HEK293 (cell line): ENCODE measurements around the gene SKAP1.
A peak's percentile ranks its signal among the peaks of the same experiment; 100 is the strongest.

Source experiments
- CTCF ChIA-PET: fragments of 350-600 bp; formaldehyde crosslinking; extraction: SDS; loops from one replicate; lab custom pipeline; 2021; ENCODE audit warnings: antibody characterized with exemption; lab: Yijun Ruan, JAX
- POLR2A ChIA-PET: fragments of 300-600 bp; formaldehyde crosslinking; extraction: SDS; loops from one replicate; lab custom pipeline; 2020; ENCODE audit warnings: antibody characterized with exemption, inconsistent platforms; lab: Yijun Ruan, JAX
- H3K27ac ChIP-seq: fragments of 200-500 bp; sonication (Bioruptor generic); 2 replicates; pipeline ENCODE4 v1.5.1; 2014; ENCODE audit warnings: low read depth, low read length, control low read depth, inconsistent platforms; ENCODE audit errors: extremely low read depth
- H3K36me3 ChIP-seq, 2 experiments: fragments of 200-500 bp in 1 of 2; sonication (Bioruptor generic) in 1 of 2; 1 replicate in 1 of 2; 2 replicates in 1 of 2; pipeline ENCODE4 v1.5.1; 2014 to 2017; ENCODE audit warnings: inconsistent platforms in 2 of 2, low read length in 2 of 2; ENCODE audit not compliant: control insufficient read depth in 2 of 2, insufficient read depth in 1 of 2
- H3K4me1 ChIP-seq: fragments of 200-500 bp; sonication (Bioruptor generic); 2 replicates; pipeline ENCODE4 v1.5.1; 2014; ENCODE audit warnings: mild to moderate bottlenecking, low read length, inconsistent platforms; ENCODE audit not compliant: control insufficient read depth, insufficient read depth
- H3K4me3 ChIP-seq: 2 replicates; pipeline ENCODE4 v1.5.1; 2011; ENCODE audit warnings: low read depth, mild to moderate bottlenecking, control low read depth, low read length, moderate library complexity
- H3K9me3 ChIP-seq: fragments of 200-500 bp; sonication (Bioruptor generic); 2 replicates; pipeline ENCODE4 v1.5.1; 2014; ENCODE audit warnings: low read depth, low read length, inconsistent platforms; ENCODE audit not compliant: control insufficient read depth, insufficient read depth
- FEZF1 ChIP-seq: fragments of 450-650 bp; formaldehyde crosslinking; IDR thresholded peaks from 2 replicates; pipeline ENCODE4 v1.5.1; 2016; ENCODE audit warnings: missing biosample characterization, missing genetic modification characterization
- GLI2 ChIP-seq: fragments of 450-650 bp; formaldehyde crosslinking; IDR thresholded peaks from 2 replicates; pipeline ENCODE4; 2017; ENCODE audit warnings: missing biosample characterization, missing genetic modification characterization, low read depth, borderline replicate concordance
- GLIS1 ChIP-seq: fragments of 450-650 bp; formaldehyde crosslinking; IDR thresholded peaks from 2 replicates; pipeline ENCODE4 v1.5.1; 2016; ENCODE audit warnings: missing biosample characterization, missing genetic modification characterization
- HOXA7 ChIP-seq: sonication (generic); formaldehyde crosslinking; IDR thresholded peaks from 2 replicates; pipeline ENCODE4 v1.8.1; 2022; ENCODE audit warnings: missing genetic modification reagents, borderline replicate concordance
- MEIS1 ChIP-seq: sonication (generic); formaldehyde crosslinking; IDR thresholded peaks from 2 replicates; pipeline ENCODE4 v1.8.1; 2022; ENCODE audit warnings: missing genetic modification reagents, mild to moderate bottlenecking, borderline replicate concordance
- PRDM1 ChIP-seq: fragments of 450-650 bp; formaldehyde crosslinking; IDR thresholded peaks from 2 replicates; pipeline ENCODE4; 2016; ENCODE audit warnings: missing biosample characterization, missing genetic modification characterization
- SCRT1 ChIP-seq: fragments of 450-650 bp; formaldehyde crosslinking; IDR thresholded peaks from 2 replicates; pipeline ENCODE4 v1.5.1; 2016; ENCODE audit warnings: missing biosample characterization, missing genetic modification characterization, borderline replicate concordance
- SP7 ChIP-seq: fragments of 450-650 bp; formaldehyde crosslinking; IDR thresholded peaks from 2 replicates; pipeline ENCODE4 v1.5.1; 2016; ENCODE audit warnings: missing biosample characterization, missing genetic modification characterization
- ZIC2 ChIP-seq: fragments of 450-650 bp; formaldehyde crosslinking; IDR thresholded peaks from 2 replicates; pipeline ENCODE4 v1.5.1; 2016; ENCODE audit warnings: missing biosample characterization, missing genetic modification characterization
- ZNF140 ChIP-seq: fragments of 450-650 bp; formaldehyde crosslinking; IDR thresholded peaks from 2 replicates; pipeline ENCODE4 v1.5.1; 2016; ENCODE audit warnings: missing biosample characterization, missing genetic modification characterization
- ZNF335 ChIP-seq: fragments of 450-650 bp; formaldehyde crosslinking; conservative IDR thresholded peaks from 2 replicates; pipeline ENCODE4 v1.5.1; 2016; ENCODE audit warnings: missing biosample characterization, missing genetic modification characterization
- ZNF350 ChIP-seq: fragments of 450-650 bp; formaldehyde crosslinking; IDR thresholded peaks from 2 replicates; pipeline ENCODE4 v1.5.0; 2017; ENCODE audit warnings: missing biosample characterization, mild to moderate bottlenecking, missing genetic modification characterization
- ZNF416 ChIP-seq: fragments of 450-650 bp; formaldehyde crosslinking; IDR thresholded peaks from 2 replicates; pipeline ENCODE4 v1.5.1; 2016; ENCODE audit warnings: missing biosample characterization, missing genetic modification characterization
- ZNF488 ChIP-seq: fragments of 450-650 bp; formaldehyde crosslinking; IDR thresholded peaks from 2 replicates; pipeline ENCODE4 v1.5.1; 2016; ENCODE audit warnings: missing biosample characterization, missing genetic modification characterization
- ZNF549 ChIP-seq: fragments of 450-650 bp; IDR thresholded peaks from 2 replicates; pipeline ENCODE4 v1.5.1; 2018; ENCODE audit warnings: missing biosample characterization, missing genetic modification characterization, mild to moderate bottlenecking, inconsistent platforms, moderate library complexity
- ZNF560 ChIP-seq: fragments of 450-650 bp; formaldehyde crosslinking; IDR thresholded peaks from 2 replicates; pipeline ENCODE4 v1.5.1; 2017; ENCODE audit warnings: missing biosample characterization, missing genetic modification characterization, borderline replicate concordance
- ZNF610 ChIP-seq: fragments of 450-650 bp; formaldehyde crosslinking; IDR thresholded peaks from 2 replicates; pipeline ENCODE4 v1.5.1; 2016; ENCODE audit warnings: missing biosample characterization, missing genetic modification characterization, borderline replicate concordance
- ZNF621 ChIP-seq: fragments of 450-650 bp; formaldehyde crosslinking; IDR thresholded peaks from 2 replicates; pipeline ENCODE4 v1.5.1; 2017; ENCODE audit warnings: missing biosample characterization, missing genetic modification characterization
- ZSCAN16 ChIP-seq: fragments of 450-650 bp; formaldehyde crosslinking; IDR thresholded peaks from 2 replicates; pipeline ENCODE4 v1.5.1; 2016; ENCODE audit warnings: missing biosample characterization, missing genetic modification characterization
- ZSCAN30 ChIP-seq: fragments of 450-650 bp; IDR thresholded peaks from 2 replicates; pipeline ENCODE4 v1.5.1; 2018; ENCODE audit warnings: missing biosample characterization, mild to moderate bottlenecking, missing genetic modification characterization, moderate library complexity
- TF ChIP-seq, protein P1 (sequence below): fragments of 450-650 bp; formaldehyde crosslinking; IDR thresholded peaks from 2 replicates; pipeline ENCODE4 v1.5.1; 2016; ENCODE audit warnings: missing biosample characterization, missing genetic modification characterization, borderline replicate concordance
- TF ChIP-seq, protein P2 (sequence below): fragments of 450-650 bp; formaldehyde crosslinking; conservative IDR thresholded peaks from 2 replicates; pipeline ENCODE4 v1.5.1; 2016; ENCODE audit warnings: low read depth, missing biosample characterization, missing genetic modification characterization

SKAP1 gene

DNA sequence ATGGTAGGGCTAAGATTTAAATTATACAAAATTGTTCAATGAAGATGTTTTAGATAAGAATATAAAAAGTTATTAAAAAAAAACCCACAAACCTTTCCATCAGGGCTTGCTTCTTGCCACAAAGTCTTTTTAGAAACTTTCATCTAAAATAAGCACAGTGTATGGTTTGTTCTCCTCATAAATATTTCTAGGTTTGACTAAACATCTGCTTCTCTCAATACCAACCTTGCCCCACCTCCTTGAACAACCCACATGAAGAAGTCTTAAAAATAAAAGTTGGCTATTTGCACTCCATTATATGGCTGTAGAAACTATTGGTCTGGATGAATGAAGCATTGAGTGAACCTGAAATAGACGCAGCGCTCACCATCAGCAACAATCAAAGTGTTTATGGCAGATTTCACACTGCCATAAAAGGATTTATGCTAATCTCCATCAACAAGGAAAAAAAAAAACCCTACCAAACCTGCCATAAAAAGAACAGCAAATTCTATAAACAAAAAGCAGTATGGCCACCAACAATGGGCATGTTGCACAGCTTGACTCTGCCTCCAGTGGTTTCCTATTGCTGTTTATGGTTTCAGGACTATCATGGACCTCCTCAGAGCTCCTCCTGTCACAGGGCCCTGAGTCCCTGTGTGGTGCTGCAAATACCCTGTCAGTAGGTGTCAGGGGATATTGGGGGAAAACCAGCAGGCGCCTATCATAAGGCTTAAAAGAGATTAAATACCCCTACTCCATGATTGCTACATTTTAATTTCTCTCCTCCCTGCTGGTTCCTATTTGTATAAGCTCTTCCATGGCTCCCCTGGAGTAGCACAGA is 284.8 kb downstream of the SKAP1 start:
- Histone ChIP-seq H3K4me3 (no peak overlapping the region), H3K27ac (no peak overlapping the region), H3K9me3 (no peaks in the 10 kb centered on the region), H3K4me1 (peaks cover 20% of the 10 kb centered on the region), H3K36me3 (no peaks in the 10 kb centered on the region)
- CTCF ChIA-PET: interaction anchor here (0.6 to 1.1 kb wide), 3 partner anchors 10 to 1051 kb away, joined by 3 to 6 read pairs (median 3); no protein-coding TSS in a partner anchor
- TF ChIP-seq ZNF140 (tag by site-specific recombination) (no peak), ZNF610 (no peak), ZNF621 (tag by site-specific recombination) (no peak), HOXA7 (CRISPR knock-in tag) (no peak), ZIC2 (peak; percentile 99), ZNF560 (tag by site-specific recombination) (no peak), ZNF488 (tag by site-specific recombination) (no peak), ZNF549 (tag by site-specific recombination) (no peak), MEIS1 (no peak), ZSCAN30 (tag by site-specific recombination) (no peak), ZSCAN16 (tag by site-specific recombination) (no peak), ZNF350 (tag by site-specific recombination) (no peak), ZNF416 (tag by site-specific recombination) (no peak), ZNF335 (tag by site-specific recombination) (no peak), PRDM1 (tag by site-specific recombination) (no peak), SCRT1 (no peak), GLI2 (tag by site-specific recombination) (no peak), FEZF1 (tag by site-specific recombination) (peak; percentile 97), GLIS1 (tag by site-specific recombination) (peak; percentile 99), SP7 (tag by site-specific recombination) (no peak)
- TF ChIP-seq, protein P1, sequence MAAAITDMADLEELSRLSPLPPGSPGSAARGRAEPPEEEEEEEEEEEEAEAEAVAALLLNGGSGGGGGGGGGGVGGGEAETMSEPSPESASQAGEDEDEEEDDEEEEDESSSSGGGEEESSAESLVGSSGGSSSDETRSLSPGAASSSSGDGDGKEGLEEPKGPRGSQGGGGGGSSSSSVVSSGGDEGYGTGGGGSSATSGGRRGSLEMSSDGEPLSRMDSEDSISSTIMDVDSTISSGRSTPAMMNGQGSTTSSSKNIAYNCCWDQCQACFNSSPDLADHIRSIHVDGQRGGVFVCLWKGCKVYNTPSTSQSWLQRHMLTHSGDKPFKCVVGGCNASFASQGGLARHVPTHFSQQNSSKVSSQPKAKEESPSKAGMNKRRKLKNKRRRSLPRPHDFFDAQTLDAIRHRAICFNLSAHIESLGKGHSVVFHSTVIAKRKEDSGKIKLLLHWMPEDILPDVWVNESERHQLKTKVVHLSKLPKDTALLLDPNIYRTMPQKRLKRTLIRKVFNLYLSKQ: no peak
- TF ChIP-seq, protein P2, sequence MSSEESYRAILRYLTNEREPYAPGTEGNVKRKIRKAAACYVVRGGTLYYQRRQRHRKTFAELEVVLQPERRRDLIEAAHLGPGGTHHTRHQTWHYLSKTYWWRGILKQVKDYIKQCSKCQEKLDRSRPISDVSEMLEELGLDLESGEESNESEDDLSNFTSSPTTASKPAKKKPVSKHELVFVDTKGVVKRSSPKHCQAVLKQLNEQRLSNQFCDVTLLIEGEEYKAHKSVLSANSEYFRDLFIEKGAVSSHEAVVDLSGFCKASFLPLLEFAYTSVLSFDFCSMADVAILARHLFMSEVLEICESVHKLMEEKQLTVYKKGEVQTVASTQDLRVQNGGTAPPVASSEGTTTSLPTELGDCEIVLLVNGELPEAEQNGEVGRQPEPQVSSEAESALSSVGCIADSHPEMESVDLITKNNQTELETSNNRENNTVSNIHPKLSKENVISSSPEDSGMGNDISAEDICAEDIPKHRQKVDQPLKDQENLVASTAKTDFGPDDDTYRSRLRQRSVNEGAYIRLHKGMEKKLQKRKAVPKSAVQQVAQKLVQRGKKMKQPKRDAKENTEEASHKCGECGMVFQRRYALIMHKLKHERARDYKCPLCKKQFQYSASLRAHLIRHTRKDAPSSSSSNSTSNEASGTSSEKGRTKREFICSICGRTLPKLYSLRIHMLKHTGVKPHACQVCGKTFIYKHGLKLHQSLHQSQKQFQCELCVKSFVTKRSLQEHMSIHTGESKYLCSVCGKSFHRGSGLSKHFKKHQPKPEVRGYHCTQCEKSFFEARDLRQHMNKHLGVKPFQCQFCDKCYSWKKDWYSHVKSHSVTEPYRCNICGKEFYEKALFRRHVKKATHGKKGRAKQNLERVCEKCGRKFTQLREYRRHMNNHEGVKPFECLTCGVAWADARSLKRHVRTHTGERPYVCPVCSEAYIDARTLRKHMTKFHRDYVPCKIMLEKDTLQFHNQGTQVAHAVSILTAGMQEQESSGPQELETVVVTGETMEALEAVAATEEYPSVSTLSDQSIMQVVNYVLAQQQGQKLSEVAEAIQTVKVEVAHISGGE (tag by site-specific recombination): no peak
- POLR2A ChIA-PET: no interaction called here
